Stromal cell of bone marrow (primary cell): Measurements from ENCODE around the gene PPP2R2D.
"Not testable (repeated sequence)": the region's sequence is repeated elsewhere in the genome, so short reads cannot be mapped to it uniquely, and the experiment has no call there.

Experiments
- DNase-seq: peaks from one replicate; pipeline ENCODE4 v3.0.0-alpha.2; 2012; ENCODE audit warnings: low read depth

Gene PPP2R2D

DNA sequence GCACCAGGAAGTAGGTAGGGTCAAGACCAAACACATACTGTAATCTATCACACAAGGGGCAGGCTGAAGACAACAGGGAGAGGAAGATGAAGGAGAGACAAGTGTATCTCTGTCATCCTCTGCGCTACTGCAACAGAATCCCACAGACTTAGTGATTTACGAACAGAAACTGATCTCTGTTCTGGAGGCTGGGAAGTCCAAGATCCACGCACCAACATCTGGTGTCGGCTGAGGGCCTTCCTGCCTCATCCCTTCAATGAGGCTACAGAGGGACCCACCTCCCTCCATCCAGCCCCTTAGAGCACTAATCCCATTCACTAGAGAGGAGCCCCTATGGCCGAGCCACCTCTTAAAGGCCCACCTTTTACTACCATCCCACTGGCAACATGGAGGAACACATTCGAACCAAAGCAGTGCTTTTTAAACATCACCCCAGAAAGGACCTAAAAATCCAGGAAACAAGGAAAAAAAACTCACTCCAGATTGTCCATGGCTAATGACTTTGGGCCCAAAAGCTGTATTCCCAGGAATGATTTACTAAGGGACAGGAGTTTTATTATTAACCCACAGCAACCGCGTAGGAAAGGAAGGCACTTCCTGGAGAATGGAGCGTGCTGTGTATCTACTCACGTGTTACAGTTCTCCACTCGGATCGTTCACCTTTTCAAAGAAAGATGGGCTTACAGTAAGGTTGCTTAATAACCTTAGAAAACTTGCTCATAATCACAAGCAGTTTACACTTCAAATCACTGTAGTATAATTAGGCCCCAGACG, 76.7 kb downstream of the PPP2R2D start:
- DNase-seq: no peak

DNA sequence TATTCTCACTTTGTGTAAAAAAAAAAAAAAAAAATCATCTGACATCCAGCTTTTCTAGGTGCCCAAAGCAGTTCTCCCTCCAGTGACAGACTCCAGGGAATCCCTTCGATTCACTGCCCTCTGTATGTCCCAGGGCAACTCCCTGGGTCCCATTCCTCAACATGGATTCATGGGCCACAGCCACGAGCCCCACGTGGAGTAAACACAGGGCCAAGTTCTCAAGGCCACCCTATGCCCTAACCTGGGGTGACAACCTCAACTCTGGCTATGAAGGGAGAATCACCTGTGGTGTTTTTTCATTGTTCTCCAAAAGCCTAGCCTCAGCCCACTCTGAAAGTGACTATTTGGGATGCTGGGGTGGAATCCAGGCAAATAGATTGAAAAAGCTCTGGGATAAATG, 77.6 kb downstream of the PPP2R2D start:
- no peak for DNase-seq

DNA sequence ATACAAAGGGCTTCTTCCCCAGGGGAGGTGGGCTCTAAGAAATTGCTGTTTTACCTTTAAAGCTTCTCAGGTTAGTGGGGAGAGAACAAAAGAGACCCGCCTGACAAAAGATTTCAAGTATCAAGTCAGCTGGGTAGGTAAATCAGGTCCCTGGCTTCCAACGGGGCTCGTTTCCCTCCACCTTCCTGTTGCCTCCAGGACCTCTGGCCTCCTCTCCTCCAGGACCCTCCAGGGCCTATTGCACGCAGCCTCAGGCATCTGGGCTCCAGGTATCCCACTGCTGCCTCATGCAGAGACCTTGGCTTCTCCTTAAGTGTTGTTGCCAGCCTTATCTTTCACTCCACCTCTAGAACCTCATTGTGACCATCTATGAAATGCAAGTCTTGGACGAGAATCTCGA, 78.0 kb downstream of the PPP2R2D start:
- DNase-seq: no peak

DNA sequence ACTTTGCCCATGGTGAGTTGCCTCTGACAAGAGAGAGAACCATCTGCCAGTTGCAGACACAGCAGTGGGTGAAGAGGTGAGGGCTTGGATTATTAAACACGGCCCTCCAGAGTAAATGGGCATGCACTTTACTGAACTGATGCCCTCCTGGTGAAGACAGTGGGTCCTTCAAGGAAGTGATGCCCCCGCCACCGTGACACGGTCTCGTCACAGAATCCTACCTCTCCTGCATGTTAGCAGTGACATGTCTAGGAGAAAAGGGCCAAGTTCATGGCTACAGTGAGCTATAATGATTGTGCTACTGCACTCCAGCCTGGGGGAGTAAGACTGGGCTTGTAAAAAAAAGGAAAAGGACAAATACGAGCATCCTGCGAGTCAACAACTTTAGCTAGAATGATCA, 78.5 kb downstream of the PPP2R2D start:
- no peak for DNase-seq

DNA sequence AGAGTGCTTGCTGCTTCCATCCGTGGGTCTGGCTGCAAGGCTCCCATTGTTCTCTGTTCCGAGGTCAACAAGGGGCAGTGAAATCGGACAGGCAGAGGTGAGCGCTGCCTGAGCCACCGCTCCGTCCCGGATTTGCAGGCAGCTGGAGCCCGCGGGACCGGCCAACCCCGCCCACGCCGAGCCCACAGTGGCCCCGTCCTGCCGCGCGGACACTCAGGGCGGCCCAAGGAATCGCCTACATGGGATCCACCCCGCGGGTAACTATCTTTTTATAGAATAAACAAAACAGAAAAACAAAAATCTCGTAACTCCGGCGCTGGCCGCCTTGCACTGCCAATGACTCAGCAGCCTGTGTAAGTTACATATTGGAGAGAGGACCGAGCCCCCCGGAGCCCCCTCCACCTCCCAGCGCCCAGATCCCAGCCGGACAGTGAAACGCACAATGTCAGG, 79.0 kb downstream of the PPP2R2D start:
- no peak for DNase-seq

DNA sequence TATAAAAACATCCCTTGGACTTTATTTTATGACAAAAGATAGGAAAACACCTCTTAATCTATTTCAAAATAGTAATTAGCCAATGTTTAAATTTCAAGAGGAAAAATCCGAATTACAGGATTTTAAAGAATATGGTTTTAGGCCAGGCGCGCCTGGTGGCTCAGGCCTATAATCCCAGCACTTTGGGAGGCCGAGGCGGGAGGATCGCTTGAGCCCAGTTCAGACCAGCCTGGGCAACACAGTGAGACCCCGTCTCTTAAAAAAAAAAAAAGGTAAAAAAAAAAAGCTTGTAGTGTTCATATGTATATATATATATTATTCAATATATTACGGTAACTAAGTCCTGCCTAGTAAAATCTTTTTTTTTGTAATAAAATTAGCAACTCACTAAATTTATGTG, 79.5 kb downstream of the PPP2R2D start:
- DNase-seq: no peak

DNA sequence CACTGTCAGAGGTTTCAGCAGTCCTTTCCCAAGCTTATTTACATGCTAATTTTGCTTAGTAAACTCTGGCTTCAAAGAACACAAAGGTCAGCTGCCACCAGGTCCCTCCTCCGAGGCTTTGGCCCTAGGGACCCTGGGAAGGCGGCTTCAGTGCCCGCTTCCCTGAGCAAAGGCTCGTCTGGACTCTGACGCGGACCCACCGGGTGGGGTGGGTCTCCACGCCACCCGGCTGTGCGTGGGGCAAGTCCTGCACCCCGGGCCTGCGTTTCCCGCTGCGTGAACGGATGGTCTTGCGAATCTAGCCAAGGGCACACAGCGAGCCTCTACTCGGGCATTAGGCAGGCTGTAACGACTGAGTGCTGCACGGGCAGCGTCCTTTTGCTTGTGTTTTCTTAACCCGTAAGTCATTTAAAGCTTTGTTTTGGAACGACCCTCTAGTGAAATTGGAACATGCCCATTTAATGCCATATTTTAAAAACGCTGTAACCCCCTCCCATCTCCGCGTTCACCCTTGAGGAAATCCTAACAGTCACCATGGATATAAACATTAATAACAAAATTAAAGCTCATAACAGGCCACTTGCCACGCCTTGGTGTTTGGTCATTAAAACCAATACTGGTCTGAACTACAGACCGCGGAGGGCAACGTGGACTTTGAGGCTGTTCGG, 80.1 kb downstream of the PPP2R2D start:
- DNase-seq: no peak

DNA sequence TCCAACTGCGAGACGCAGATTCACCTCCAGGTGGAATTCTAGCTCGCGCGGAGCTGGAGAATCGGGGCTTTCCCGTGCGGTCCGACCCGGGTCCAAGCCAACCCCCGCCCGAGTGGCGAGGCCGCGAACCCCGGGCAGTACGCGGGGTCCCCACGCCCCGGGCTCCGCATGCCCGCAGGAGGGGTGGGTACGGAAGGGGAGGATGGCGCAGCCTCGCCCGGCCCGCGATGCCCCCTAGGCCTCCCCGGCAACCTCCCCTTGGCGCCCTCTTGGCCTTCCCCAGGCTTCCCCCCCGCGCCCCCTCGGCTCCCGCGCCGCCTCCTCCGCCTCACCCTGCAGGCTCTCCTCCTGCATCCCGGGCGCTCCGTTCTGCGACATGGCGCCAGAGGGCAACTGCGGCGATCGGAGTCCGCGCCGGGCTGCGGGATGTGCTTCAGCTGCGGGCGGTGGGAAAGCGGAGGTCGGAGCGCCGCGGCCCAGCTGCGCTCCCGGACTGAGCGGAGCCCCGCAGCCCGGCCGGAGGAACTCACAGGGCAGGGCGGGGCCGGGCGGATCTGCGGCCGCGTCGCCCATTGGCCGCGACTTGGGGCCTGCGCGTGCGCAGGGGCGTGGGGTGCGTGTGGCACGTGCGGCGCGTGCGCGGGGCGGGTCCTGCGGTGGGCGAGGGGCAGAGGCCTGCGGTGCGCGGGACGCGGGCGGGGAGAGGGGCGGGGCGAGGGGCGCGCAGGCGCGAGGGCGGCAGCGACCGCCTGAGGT, 80.8 kb downstream of the PPP2R2D start, which contains the start of gene BNIP3:
TSS of gene BNIP3 (minus strand) at position 495 of the 756 bp plus-strand sequence. CDS start at position 378, 117 bp downstream.
- peak; percentile 84 for DNase-seq

DNA sequence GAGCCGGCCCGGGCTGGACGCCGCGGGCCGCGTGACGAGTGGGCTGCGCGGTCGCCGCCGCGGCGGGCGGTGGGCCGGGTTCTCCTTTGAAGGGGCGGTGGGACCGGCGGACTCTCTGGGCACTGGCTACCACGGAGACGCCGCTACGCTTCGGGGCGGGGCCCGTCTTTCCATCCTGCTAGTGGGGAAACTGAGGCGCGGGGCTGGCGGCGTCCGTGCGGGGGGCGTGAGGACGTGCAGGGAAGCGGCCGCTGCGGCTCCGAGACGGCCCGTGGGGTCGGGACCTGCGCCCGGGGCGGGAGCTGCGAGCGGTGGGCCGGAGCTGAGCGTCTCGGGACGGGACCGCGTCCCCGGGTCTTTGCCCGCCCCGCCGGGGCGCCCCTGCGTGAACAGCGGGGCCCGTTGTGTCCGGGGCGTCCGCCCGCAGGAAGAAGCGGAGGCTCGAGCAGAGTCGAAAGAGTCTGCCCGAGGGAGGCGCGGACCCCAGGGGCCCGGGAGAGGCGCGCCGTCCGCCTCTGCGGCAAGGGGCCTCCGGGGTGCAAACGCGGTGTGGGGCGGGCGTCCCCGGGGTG, 81.5 kb downstream of the PPP2R2D start:
- no peak for DNase-seq

DNA sequence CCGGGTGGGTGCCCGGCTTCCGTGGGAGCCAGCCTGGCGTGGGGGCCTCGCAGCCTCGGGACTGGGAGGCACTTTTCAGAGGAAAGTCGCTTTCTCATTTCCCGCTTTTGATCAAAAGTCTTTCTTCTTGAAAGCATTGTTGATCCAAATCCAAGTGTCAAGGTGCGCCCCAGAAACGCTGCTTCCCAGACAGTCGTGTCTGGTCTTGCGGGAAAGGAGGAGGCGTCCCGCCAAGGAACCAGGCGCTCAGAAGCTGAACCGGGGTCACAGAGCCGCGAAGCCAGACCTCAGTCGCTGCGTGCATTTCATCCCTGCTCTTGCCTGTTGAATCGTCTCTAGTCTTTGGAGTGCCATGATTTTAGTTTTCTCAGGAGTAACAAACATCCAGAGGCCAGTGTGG, 82.0 kb downstream of the PPP2R2D start:
- DNase-seq: no peak

DNA sequence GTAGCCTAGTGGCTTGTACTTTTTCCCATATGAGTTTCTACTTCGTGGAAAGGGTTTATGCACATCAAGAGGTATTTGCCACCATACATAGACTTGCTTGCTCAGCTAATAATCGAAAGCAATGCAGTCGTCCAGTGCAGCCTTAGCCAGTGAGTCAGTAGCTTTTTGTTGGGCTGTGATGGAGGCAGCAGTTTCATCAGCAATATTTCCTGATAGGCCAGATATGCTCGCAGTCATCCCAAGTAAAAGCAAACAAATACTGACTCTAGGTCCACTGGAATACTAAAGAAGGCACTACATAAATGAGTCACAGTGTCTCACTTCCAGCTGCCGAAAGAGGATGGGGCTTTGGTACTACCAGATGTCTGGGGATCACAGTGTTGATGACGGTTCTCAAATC, 83.0 kb downstream of the PPP2R2D start:
- peak; percentile 80 for DNase-seq

DNA sequence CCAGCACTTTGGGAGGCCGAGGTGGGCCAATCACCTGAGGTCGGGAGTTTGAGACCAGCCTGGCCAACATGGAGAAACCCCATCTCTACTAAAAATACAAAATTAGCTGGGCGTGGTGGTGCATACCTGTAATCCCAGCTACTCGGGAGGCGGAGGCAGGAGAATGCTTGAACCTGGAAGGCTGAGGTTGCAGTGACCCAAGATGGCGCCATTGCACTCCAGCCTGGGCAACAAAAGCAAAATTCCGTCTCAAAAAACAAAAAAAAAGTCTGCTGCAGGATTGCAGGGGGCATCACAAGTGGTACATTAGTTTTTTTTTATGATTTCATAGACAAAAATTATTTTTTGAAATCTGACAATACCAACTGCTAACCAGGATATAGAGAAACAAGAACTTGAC, 86.0 kb downstream of the PPP2R2D start:
- not testable (repeated sequence) for DNase-seq

DNA sequence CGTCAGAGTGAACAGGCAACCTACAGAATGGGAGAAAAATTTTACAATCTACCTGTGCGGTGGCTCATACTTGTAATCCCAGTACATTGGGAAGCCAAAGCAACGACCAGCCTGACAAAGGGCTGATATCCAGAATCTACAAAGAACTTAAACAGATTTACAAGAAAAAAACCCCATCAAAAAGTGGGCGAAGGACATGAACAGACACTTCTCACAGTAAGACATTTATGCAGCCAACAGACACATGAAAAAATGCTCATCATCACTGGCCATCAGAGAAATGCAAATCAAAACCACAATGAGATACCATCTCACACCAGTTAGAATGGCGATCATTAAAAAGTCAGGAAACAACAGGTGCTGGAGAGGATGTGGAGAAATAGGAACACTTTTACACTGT, 86.5 kb downstream of the PPP2R2D start:
- not testable (repeated sequence) for DNase-seq

DNA sequence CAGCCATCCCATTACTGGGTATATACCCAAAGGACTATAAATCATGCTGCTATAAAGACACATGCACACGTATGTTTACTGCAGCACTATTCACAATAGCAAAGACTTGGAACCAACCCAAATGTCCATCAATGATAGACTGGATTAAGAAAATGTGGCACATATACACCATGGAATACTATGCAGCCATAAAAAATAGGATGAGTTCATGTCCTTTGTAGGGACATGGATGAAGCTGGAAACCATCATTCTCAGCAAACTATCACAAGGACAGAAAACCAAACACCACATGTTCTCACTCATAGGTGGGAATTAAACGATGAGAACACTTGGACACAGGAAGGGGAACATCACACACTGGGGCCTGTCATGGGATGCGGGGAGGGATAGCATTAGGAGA, 87.0 kb downstream of the PPP2R2D start:
- DNase-seq: not testable (repeated sequence)

DNA sequence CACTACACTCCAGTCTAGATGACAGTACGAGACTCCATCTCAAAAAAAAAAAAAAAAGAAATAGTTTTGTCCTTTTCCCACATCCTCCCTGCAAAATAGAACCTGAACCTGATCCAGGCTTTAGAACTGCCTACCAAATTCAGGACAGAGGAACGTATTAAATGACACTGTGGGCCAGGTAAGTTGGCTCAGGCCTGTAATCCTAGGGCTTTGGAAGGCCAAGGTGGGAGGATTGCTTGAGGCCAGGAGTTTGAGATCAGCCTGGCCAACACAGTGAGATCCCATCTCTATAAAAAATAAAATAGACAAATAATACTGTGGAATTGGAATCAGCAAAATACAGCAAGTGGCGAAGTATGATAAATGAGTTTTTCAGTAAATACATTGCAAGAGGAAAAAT, 90.9 kb downstream of the PPP2R2D start:
- DNase-seq: no peak

DNA sequence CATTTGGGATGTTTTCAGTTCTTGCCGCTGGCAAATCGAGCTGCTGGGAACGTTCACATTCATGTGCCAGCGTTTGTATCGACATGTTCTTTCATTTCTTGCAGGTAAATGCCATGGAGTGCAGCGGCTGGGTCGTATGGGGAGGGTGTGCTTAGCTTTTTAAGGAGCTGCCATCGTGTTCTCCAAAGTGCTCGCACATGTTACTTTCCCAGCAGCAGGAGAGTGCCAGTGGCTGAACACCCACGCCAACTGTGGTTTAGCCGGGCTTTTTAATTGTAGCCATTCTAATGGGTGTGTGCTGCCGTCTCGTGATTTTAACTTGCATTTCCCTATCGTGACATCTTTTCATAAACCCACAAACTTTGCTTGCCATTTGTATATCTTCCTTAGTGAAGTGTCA, 92.5 kb downstream of the PPP2R2D start:
- DNase-seq: no peak

DNA sequence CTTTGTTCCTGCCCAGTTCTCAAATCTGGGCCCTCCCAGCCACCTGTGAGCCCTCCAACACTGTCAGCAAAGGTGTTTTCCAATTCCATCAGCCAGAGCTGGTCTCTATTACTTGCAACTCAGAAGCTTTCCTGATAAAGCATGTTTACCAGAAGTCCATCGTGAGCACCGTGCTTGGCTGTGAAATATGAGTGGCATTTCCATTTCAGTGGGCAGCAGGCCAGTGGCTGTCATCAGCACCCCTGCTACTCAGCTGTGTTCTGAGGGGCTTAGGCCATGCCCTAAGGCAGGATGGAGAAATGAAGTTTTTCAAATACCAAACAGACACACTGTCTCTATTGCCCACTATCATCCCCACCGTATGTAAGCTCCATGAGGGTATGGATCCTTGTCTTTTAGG, 93.6 kb downstream of the PPP2R2D start:
- DNase-seq: no peak

DNA sequence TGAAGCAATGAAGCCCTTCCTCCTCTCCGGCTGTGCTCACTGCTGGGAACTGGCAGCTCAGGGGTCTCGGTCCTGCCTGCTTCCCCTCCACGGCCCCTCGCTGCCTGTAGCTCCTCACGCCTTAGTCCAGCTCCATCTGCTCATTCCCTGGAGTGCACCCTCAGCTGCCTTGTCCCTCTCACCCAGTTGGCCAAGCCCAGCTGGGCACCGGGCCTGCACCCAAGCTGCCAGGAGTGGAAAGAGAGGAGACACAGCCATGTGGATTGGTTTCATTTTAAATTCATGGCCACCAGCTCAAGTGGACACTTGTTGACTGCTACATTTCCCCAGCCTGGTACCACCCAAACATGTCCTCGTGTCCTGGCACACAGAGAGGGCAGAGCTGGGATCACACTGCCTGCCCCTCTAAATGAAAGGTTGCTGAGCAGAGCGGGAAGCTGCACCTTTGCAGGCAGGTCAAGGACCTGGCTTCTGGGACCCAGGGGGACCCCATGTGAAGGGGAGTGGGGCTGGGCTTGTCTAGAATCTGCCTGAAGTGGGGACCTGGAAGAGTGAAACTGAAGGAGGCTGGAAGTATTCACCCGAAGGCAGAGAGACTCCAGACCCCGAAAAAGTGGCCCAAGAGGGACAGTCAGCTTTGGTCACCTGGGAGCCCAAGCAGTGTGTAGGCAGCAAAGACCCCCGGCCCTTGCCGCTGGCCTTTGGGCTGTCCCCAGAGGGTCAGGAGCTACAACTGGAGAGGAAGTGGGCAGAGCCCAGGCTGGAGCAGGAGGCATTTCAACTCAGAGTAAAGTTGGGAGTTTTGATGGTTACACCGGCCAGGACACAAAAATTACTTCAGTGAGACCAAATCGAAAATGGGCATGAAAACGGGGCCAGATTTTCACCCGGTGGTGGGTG, 95.9 kb downstream of the PPP2R2D start:
- DNase-seq: no peak

DNA sequence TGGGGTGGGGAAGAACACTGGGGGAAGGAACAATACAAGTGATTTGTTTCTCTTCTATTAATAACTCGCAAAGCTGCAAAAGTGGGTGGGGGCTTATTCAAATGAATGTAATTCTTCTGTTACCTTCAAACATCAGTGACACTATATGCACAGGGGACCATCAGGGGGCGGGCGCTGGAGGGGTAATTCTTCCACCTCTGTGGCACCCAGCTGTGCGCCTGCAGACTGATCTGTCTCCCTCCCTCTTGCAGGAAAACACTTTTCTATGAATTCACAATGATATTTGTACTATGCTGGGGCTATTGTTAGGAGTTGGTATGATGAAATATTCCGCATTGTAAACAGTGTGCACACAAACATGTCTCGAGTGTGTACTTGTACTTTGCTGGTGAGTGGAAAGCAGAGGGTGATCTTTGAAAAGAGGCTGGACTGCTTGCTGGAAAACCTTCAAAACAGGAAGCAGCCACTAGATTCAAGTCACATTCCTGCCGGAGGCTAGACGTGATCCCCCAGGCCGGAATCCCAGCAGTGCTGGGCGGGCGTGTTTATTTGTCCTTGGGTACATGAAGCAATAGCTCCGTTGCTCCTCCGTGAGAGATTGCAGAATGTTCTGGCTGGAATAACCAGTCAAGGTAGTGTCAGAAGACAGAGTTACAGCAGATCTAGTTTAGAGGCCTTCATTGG, 96.7 kb downstream of the PPP2R2D start:
- DNase-seq: no peak

DNA sequence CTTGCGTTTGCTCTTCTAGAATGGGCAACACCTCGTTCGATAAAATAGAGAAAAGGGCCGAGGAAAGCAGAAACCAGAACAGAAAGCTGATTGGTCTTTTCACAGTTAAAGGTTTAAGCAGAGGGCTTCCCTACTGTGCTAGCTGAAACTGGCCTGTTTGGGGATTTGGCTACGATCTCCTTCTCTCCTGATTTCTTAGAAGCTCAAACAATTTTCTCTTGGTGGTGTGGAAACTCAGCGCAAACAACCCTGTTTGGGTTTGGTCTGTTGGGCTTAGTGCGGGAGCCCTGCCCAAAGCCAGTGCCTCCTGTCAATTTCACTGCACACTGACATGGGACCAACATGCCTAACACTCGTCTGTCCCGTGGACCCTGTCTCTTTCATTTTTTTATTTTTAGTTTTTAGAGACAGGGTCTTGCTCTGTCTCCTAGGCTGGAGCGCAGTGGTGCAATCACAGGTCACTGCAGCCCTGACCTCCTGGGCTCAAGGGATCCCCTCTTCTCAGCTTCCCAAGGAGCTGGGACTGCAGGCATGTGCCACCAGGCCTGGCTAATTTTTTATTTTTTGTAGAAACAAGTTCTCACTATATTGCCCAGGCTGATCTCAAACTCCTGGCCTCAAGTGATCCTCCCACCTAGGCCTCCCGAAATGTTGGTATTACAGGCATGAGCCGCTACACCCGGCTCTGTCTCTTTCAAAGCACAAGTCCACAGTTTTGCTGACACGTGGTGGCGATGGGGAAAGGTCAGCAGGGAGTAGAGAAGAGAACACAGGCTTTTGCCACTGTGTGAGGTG, 97.4 kb downstream of the PPP2R2D start:
- no peak for DNase-seq
